ENCODE data around the gene C4orf50.

DNA sequence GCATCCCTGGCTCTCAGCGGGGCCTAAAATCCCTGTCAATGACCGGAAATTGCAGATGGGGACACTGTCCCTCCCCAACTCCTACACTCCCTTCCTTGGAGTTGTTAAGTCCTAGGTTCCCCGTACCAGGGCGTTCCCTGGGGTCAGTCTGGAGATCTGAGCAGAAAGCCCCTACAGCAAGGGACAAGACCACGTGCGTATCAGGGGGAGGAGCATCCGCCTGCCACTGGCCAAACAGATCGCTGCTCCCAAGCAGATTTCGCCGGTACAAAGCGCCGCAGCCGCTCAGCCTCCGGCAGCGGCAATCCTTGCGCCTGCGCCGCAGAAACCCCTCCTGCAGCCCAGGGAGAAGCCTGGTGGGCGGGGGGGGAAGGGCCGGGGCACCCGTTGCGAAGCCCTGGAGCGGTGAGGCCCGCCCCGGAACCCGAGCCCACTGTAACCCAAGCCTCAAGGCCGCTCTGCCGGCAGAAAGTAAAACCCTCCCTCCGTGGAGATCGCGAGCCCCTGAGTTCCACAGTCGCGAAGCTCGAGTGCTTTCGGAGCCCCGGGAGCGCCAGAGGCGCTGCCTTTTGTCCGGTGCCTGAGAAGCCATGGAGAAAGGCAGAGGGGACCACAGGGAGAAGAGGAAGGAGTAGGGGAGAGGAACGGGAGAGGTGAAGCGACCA lies 128.0 kb downstream of the C4orf50 start:
- no peak for TF ChIP-seq NFRKB (IDR thresholded peaks at IDR 0.05)
- TF ChIP-seq SP1 (IDR thresholded peaks at IDR 0.05), result no peak
- TF ChIP-seq, protein P1, sequence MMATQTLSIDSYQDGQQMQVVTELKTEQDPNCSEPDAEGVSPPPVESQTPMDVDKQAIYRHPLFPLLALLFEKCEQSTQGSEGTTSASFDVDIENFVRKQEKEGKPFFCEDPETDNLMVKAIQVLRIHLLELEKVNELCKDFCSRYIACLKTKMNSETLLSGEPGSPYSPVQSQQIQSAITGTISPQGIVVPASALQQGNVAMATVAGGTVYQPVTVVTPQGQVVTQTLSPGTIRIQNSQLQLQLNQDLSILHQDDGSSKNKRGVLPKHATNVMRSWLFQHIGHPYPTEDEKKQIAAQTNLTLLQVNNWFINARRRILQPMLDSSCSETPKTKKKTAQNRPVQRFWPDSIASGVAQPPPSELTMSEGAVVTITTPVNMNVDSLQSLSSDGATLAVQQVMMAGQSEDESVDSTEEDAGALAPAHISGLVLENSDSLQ (IDR thresholded peaks at IDR 0.05), result no peak
- no peak for TF ChIP-seq FOXM1 (IDR thresholded peaks at IDR 0.05; ENCODE audit: borderline replicate concordance)
- TF ChIP-seq SUZ12 (IDR thresholded peaks at IDR 0.05), result no peak
- TF ChIP-seq FOXK2 (IDR thresholded peaks at IDR 0.05), result no peak
